GM21367 (cell line): ENCODE data around the gene KRTAP10-9.
"Not testable (repeated sequence)": the region's sequence is repeated elsewhere in the genome, so short reads cannot be mapped to it uniquely, and the experiment has no call there.

Experiments used
- ATAC-seq: cut with Tn5 transposase; IDR thresholded peaks from one replicate; pipeline ENCODE4 v1.9.1; 2021; ENCODE audit not compliant: unreplicated experiment

Gene KRTAP10-9

GRCh38 chr21:44638506-44639330 lies 11.8 kb downstream of the KRTAP10-9 start:
- ATAC-seq: not testable (repeated sequence)

GRCh38 chr21:44639331-44639655 lies 12.4 kb downstream of the KRTAP10-9 start:
- no peak for ATAC-seq

DNA sequence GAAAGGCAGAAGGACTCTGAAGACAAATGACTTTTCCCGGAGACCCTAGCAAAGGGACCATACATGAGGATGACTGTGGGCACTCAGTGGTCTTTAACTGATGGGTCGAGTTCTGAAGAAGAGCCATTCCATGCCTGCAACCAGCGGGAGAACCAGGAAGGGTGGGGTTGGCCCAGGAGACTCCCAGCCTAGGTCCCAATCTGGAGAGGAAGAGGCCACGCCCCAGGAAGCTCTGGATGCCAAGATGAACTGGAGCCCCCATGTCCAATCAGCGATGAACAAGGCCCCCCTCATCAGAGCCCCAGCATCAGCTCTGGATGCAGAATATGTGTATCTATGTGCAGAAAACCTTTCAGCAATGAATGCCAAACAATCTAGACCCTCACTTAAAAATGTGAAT lies 13.9 kb downstream of the KRTAP10-9 start:
- no peak for ATAC-seq

DNA sequence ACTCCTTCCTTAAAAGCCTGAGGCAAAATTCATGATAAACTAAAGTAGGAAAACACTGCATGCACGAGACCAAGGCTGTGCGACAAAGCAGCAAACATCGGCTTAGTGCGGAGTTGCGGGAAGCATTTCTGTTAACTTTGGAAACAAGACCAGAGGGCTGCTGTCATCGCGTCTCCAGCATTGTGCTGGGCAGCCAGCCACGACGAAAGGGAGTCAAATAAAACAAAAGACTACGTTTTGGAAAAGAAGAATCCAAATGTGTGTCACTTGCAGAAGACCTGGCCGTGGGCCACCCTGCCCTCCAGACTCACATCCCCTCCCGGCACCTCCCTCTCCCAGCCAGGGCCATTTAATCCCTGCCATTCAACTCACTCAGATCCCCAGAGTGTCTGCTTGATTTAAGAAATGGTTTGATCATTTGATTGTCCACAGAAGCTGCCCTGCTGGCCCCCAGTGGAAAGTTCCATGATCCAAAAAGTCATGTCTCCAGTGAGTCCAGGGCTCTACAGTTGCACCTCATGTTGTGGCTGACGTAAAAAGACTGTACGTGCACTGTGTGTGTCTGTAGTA lies 16.9 kb downstream of the KRTAP10-9 start:
- ATAC-seq: no peak

- no peak for ATAC-seq
Measured at GRCh38 chr21:44644878-44645277, 18.0 kb downstream of the KRTAP10-9 start.

DNA sequence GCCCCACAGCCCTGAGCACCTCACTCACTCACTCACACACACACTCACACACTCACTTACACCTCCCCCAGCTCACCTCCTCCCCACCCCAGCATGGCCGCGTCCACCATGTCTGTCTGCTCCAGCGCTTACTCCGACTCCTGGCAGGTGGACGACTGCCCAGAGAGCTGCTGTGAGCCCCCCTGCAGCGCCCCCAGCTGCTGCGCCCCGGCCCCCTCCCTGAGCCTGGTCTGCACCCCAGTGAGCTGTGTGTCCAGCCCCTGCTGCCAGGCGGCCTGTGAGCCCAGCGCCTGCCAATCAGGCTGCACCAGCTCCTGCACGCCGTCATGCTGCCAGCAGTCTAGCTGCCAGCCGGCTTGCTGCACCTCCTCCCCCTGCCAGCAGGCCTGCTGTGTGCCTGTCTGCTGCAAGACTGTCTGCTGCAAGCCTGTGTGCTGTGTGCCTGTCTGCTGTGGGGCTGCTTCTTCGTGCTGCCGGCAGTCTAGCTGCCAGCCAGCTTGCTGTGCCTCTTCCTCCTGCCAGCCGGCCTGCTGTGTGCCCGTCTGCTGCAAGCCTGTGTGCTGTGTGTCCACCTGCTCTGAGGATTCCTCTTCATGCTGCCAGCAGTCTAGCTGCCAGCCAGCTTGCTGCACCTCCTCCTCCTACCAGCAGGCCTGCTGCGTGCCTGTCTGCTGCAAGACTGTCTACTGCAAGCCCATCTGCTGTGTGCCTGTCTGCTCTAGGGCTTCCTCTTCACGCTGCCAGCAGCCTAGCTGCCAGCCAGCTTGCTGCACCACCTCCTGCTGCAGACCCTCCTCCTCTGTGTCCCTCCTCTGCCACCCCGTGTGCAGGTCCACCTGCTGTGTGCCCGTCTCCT lies 19.7 kb downstream of the KRTAP10-9 start, which contains the start of gene KRTAP10-11:
Gene KRTAP10-11, plus strand, starts transcription at position 49 of the 856 bp plus-strand sequence. Its CDS starts 45 bp downstream, at position 94.
- ATAC-seq: not testable (repeated sequence)

DNA sequence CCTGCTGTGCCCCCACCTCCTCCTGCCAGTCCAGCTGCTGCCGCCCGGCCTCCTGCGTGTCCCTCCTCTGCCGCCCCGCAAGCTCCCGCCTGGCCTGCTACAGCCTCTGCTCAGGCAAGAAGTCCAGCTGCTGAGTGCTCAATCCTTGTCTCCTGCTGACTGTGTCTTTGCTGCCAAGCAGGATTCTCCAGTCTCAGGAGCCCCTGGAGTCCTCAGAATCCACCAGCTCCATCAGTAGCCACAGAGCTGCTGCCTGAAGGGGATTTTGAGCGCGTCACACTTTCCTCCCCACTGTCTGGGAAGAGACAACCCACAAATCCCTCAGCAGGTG lies 20.3 kb downstream of the KRTAP10-9 start:
- ATAC-seq: no peak

- ATAC-seq: no peak
Measured at GRCh38 chr21:44648557-44649311, 21.8 kb downstream of the KRTAP10-9 start.

DNA sequence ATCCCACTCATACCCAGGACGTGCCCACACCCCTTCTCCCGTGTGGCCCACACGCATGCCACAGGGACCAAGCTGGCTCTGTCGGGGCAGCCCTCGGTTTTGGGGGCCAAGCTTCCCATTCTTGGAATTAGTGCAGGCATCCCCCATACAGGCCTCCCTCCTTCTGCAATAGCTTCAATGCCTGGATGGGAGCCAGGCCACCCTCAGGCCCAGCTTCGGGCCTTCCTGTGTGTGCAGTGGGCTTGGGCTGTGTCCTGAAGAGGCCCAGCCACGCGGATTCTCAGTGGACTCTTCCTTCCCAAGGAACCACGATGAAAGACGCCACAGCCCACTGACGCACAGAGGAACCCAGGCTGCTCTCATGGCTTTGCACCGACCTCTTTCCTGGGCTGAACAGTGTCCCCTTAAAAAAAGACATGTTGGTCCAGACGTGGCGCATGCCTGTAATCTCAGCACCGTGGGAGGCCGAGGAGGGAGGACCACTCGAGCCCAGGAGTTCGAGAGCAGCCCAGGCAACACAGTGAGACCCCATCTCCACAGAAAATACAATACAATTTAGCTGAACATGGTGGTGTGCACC lies 22.7 kb downstream of the KRTAP10-9 start:
- ATAC-seq: no peak

DNA sequence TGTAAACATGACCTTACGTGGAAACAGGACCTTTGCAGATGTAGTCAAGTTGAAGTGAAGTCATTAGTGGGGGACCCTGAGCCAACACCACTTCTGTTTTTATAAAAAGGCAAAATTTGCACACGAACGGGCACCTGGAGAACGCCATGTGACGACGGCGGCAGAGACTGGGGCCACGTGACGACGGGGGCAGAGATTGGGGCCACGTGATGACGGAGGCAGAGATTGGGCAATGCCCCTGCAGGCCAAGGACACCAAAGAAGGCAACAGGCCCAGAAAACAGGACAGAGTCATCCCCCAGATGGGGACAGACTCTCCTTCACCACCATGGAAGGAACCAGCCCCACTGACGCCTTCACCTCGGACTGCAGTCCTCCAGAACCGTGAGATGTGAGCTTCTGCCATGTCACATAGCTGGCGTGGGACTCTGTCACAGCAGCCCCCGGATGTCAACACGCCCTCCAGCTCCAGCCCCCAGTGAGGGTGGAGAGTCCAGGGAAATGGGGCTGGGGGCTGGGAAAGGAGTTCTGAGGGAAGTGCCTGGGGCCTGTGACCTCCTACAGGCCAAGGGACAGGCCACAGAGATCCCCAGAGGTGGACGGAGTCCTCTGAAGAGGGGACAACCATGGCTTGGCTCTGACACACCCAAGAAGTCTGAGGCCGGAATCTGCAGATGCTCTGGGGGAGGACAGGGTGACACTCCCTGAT lies 23.5 kb downstream of the KRTAP10-9 start:
- ATAC-seq: no peak

DNA sequence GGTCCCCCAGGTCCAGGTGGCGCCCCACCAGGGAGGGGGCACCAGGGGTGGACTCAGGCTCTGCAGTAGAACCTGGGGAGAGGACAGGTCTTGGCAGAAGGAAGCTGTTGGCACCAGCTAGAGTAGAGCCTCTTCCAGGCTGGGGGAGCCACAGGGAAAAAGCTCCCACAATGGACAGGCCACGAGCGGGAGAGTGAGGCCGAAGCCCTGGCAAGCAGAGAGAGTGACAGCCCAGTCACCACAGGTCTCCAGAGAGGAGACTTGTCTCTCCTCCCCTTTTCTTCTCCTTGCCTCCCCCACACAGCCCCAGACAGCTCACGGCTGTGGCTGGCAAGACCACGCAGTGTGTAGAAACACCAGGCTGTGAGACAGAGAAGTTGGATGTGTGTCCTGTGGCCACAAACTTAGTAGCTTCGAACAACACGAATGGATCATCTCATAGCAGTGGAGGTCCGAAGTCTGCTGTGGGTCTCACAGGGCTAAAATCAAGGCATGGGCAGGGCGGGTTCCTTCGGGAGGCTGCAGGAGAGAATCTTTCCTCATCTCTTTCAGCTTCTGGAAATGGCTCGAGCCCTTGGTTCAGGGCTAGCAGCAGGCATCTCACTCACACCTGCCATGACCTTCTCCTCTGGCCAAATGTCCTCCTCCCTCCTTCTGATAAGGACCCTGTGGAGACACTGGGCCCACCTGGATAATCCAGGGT lies 24.2 kb downstream of the KRTAP10-9 start:
- ATAC-seq: no peak

GRCh38 chr21:44653123-44653522 lies 26.2 kb downstream of the KRTAP10-9 start:
- no peak for ATAC-seq

GRCh38 chr21:44653656-44654575 lies 27.0 kb downstream of the KRTAP10-9 start:
- no peak for ATAC-seq

- no peak for ATAC-seq
Measured at GRCh38 chr21:44654576-44655175, 27.8 kb downstream of the KRTAP10-9 start, which contains the start of gene KRTAP12-4. TSS of gene KRTAP12-4 (minus strand) at chr21:44654659. CDS start at chr21:44654614, 45 bp downstream.

DNA sequence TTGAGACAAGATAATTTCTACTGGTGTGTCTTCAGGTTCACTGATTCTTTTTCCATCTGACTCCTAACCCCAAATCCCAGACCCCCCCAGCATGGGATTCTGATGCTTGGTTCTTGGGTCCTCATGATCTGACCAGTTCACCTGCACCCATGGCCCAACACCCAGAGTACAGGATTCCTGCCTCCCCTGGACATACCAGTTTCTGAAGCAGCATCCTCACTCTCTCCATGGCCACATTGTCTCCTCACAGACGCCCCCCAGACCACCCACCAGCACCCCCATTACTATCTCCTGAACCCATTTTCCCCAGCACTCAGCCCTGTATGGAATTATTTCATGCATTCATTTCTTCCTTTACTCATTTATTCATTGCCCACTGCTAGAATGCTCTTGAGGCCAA lies 30.0 kb downstream of the KRTAP10-9 start:
- ATAC-seq: no peak

DNA sequence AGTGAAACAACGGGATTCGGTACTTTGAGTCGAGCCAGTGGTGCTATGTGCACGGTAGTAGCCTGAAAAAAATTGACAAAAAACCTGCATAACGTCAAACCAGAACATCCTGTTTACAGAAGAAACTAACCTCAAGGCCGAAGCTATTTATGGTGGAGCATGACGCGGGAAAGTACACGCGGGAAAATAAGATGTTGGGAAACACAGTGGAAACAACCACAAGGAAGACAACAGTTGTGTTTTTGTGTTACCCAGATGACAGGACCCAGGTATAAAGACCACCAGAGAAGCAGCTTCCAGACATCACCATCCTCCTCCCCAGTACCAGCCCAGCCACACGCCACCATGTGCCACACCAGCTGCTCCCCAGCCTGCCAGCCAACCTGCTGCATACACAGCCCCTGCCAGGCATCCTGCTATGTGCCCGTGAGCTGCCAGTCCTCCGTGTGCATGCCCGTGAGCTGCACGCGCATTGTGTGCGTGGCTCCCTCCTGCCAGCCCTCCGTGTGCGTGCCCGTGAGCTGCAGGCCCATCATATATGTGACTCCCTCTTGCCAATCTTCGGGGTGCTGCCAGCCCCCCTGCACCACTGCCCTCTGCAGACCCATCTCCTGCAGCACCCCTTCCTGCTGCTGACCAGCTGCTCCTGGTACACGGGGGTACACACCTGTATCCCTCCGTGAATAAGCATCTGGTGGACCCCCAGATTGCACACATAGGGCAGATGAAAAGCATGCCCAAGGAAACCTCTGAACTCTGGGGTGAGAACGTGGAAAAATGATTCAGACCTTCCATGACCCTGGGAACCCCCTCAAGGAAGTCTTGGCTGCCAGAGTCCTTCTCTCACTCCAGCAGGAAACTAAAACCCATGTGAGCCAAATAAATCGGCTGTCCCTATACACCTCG lies 31.0 kb downstream of the KRTAP10-9 start, which contains the start of gene KRTAP12-3:
Gene KRTAP12-3, plus strand, starts transcription at position 298 of the 906 bp plus-strand sequence. Its CDS starts 48 bp downstream, at position 346.
- ATAC-seq: no peak

DNA sequence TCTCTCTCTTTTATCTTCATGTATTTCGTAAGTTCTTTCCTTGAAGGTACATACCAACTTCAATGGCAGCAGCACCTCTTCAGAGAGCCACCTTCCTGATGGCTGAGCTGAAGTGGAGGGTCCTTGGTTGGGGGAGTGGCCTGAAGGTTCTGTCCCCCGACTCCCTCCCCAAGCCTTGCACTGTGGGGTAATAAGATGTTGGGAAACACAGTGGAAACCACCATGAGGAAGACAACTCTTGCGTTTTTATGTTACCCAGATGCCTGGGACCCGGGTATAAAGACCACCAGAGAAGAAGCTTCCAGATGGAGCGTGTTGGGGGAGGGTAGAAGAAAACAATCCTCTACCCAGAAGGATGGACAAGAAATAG lies 31.6 kb downstream of the KRTAP10-9 start:
- no peak for ATAC-seq
